GM19372 (cell line): Measurements from ENCODE around the gene FBXL7.

ENCODE experiments used
- ATAC-seq: cut with Tn5 transposase; IDR thresholded peaks from one replicate; pipeline ENCODE4 v1.9.1; 2021; ENCODE audit warnings: mild to moderate bottlenecking, low read depth, moderate library complexity; ENCODE audit not compliant: unreplicated experiment

The FBXL7 gene

GRCh38 chr5:15501091-15501791, 1.3 kb downstream of the FBXL7 start:
- ATAC-seq: peak; percentile 61

DNA sequence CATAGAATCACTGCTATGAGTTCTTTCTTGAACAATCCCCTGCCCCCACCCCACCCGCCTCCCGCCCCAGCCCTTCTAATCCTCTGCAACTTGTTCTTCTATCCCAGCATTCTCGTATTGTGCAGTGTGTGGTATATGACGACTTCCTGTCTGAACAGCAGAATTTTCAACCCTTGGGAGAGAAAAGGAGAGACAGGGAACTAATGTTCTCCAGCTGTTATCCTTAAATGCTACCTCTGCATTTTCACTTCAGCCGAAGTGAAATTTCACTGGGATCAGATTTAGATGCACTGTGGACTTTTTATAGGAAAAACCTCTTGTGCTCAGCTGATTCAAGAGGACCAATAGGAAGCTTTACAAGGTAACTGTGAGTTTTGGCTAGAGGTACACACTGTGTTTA, 2.2 kb downstream of the FBXL7 start:
- ATAC-seq: no peak

GRCh38 chr5:15506146-15506545, 6.2 kb downstream of the FBXL7 start:
- ATAC-seq: no peak

DNA sequence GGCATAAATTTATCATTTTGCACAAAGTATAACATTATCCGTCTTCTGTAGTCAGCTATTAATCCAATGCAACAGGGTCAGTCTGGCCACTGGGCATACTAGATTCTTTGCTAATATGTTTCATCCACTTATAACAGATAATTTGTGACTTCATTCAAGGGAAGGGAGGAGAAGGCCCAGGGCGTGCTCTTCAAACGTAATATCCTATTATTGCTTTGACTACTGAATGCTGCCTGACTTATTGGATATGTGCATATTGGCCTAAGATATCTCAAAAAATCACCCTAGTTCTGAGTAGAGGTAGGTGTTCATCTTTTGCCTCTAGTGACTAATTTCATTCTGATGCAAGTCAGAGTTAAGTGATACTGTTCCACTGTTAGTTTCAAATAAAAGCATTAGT, 6.9 kb downstream of the FBXL7 start:
- no peak for ATAC-seq

DNA sequence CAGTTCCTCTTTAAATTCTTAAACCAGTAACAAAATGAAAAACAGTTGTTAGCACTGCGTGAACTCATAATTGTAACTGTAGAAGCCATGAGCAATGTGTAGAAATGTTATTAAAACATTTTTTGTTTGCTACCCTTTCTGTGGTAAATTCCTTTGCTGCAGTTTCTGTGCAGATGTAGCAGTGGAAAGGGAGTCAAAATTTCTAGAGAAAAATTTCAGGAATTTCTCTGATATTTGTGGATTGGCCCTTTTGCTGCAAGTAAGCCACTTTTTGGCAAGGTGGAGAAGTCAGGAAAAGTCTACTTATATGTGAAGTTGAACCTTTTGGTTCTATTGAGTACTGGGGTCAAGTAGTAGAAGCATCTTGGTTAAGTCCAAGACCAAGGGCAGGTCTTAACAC, 10.1 kb downstream of the FBXL7 start:
- ATAC-seq: no peak

DNA sequence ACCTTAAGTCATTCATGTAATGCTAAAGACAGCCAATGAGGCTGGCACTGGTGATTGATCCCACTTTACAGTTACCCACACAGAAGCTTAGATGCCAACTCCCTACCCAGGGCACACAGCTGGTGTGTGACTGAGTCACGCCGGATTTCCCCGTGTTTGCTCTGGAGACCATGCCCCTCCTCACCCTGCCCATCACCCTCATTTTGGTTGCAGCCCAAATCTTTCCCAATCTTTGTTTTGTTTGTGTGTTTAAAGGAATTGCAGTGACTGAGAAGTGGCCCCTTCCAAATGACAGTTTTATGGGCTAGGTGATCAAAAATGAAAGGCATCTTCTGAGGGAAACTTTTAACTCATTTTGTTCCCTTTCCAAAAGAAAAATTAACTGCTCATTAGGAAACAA, 10.9 kb downstream of the FBXL7 start:
- ATAC-seq: no peak

DNA sequence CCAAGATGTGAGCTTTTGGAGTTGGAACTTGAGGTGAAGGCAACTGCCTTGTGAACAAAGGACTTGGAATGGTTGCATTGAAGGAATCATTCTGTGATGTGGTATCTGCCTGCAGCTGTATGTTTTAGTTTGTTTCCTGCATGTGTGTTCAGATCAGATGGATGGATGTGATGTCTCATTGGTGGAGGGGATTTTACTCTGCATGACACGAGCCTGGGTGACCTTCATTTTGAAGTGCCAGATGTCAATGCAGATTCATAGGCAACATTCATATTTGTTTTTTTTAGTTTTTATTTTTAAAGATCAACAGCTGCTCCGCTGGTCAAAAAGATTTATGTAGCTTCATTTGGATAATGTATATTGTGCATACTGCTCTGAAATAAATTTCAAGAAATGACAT, 13.5 kb downstream of the FBXL7 start:
- ATAC-seq: no peak

DNA sequence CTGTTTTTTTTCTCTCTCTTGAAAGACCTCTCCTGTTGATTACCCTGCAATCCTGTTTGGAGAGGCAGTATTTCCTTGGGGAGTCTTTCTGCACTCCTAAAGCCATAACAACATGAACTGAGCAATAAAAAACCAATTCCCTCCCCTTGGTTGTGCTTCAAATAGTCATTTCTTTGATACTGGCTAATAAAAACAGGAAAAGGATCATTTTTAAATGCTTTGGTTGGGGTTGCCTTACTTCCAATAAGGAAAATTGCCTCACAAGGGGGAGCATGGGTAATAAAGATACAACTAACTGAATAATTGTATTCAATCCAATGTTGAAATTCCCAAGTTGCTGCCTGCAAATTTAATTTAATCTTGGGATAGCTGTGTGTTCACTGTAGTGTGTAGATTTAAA, 13.9 kb downstream of the FBXL7 start:
- no peak for ATAC-seq

DNA sequence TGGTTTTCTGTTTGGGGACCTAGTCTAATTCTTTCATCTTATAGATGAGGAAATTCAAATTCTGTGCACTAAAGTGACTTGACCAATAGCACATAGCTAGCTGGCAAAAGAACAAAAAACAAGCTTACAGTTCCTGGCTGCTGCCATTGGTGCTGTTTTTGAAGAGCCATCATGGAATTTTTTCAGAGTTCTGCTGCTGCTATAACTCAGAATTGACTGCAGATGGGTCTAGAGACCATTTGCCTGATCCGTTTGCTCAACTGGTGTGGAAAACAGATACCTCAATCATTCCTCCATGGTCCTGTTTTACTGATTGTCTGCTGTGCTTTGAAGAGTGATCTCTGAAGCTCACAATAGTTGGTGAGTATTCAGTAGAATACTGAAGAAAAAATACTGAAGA, 15.2 kb downstream of the FBXL7 start:
- ATAC-seq: no peak

- ATAC-seq: no peak
Observed at GRCh38 chr5:15516486-15516885, 16.5 kb downstream of the FBXL7 start.

- ATAC-seq: no peak
Observed at GRCh38 chr5:15518786-15519185, 18.8 kb downstream of the FBXL7 start.

DNA sequence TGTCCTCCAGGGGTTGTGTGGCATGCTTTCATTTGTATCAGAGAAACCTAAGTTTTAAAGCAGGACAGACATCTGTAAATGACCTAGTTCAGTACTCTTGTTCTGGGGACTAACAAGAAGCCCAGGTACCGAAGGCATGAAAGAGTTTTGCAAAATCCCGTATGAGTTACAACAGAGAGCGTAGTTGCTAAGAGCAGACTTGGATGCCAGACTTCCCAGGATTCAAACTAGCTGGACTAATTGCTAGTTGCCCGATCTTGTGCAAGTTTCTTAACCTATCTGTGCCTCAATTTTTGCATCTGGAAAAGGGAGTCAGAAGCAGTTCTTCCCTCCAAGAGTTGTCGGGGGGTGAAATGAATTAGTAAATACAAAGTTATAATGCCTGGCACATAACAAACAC, 20.9 kb downstream of the FBXL7 start:
- no peak for ATAC-seq

DNA sequence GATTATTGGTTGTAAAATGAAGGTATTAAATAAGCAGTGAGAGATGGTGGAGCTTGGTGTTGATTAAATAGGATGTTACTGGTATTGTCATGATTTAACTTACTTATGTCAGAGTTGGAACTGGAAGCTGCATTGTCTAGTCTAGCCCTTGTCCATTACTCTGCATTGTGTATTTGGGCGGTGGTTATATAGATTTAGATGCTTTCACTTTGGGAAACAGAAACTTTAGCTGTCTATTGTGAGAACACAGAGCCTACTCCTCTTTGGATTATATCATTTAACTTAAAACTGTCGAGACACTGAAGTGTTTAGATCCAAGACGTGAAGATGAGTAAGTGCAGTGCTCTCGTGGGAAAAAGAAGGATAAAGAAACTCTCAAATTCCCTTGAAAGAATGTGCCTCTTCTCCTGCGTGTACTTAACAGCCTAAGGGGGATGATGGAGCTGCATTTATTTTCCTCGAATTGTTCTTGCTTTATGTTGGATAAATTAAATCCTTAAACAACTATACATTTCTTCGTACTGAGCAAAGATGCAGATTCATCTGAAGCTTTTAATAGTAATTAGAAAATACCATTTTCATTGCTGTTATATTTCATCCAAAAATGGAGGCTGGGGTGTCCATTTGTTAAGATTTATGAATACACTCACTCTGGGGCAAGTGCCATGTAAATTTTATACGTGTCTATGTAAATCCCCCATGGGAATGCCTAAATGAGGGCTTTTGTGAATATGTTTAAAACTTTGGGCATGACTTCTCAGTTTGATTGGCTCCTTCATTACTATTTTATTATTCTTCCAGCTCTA, 21.6 kb downstream of the FBXL7 start:
- ATAC-seq: no peak

GRCh38 chr5:15522187-15522520, 22.2 kb downstream of the FBXL7 start:
- no peak for ATAC-seq

DNA sequence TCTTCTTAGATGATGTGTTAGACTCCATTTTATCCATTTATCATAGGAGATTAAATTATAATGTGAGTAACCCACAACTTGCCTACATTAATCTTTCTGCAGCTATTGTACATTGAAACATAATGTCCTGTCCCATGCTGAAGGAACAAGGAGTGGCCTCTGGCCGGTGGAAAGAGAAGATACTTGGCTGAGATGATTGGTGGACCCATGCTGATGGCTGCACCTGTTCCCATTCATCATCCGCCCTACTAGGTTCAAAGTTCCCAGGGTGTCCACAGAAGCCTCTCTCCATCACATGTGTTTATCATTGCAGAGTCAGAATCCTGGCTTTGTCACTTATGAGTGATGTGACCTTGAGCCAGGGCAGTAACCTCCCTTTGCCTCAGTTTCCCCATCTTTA, 24.7 kb downstream of the FBXL7 start:
- ATAC-seq: no peak

DNA sequence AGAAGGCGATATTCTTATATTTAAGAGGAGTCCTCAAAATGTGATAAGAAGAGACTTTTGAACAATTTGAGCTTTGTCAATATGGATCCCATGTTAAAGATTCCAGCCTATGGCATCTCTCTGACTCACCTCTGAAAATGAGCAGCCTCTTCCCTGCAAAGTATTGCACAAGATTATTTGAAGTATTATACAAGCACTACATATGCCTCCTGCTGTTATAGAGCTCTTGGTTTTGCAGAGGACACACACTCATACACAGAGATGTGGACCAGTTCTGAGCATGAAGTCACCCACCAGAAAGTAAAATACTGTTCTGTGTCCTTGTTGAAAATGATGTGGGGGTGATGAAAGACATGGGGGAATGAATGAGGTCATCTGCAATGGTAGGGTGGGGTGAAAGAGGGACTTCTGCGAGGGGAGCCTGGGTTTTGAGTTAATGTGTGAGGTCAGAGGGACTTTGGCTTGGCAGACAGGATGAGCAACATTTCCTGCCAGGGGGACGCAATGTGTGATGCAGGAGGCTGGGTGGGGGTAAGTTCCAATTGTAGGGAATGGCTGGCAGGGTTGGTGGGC, 25.8 kb downstream of the FBXL7 start:
- ATAC-seq: no peak

- no peak for ATAC-seq
Observed at GRCh38 chr5:15526413-15526812, 26.4 kb downstream of the FBXL7 start.

GRCh38 chr5:15528476-15528875, 28.5 kb downstream of the FBXL7 start:
- ATAC-seq: no peak

- ATAC-seq: no peak
Observed at GRCh38 chr5:15529013-15529412, 29.0 kb downstream of the FBXL7 start.

DNA sequence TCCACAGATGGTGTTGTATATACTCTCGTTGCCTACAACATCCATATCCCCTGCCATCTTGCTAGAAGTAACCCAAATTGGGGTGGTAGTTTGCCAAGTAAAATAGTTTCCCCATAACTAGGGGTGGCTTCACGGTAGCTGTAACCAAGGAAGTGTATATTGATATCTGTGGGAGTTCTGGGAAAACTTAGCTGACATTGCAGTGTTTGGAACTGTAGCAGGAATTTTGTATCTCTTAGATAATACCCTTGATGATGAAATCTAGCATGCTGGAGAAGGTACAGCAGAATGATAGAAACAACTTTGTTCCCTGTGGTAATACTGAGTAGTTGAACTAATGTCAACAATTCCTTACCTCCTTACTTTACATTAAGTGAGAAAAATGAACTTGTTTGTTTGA, 29.8 kb downstream of the FBXL7 start:
- ATAC-seq: no peak

DNA sequence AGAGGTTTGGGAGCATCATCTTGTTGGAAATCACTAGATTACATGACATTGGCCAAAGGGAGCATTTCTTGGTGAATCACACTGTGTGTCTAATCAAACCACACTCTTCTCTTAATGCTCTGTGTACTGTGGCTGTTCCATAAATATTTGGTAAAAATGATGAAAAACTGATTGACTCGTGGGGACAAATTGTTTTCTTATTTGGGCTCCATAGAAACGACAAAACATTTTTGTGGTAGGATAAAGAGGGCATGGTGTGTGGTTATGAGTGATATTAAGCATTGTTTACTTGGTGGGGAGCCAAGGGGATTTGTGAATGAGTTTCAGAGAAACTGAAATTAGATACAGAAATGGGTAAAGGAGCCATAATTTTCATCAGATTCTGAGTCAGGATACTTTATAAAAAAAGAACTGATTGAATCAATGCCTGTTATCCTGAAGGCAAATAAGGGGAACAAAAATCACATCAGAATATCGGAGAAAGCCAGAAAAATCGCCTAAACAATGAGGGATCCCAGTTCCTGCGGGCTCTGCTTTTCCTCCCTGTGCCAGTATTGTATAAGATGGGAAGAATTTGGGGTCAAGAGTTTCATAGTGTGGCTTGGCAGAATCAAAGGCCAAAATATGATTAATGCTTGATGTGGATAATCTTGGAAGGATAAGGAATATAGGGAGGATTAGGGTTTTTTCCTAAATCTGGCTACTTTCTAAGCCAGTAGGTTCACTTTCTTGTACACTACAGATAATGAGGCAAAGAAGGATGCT, 33.3 kb downstream of the FBXL7 start:
- ATAC-seq: no peak
